ENCODE results near the gene GABRA6.

GRCh38 chr5:161641444-161641843, 44.1 kb upstream of the GABRA6 start:
- TF ChIP-seq CTCF (conservative IDR thresholded peaks at IDR 0.05 in 1 of 2, IDR thresholded peaks at IDR 0.05 in 1 of 2; ENCODE audit: low read depth in 1 of 2, low read length in 2 of 2) (no peak), EZH2 (IDR thresholded peaks at IDR 0.05; ENCODE audit: low read length, missing control alignments) (no peak)

Data from fibroblast of lung (primary cell).